Lung microvascular endothelial cell (primary cell): ENCODE data around the gene GNAI2. TPM values are rescaled to one million over a fixed set of nuclear protein-coding genes. Genes with fewer than 3 reads are reported as not detected.
"Not testable (repeated sequence)": the region's sequence is repeated elsewhere in the genome, so short reads cannot be mapped to it uniquely, and the experiment has no call there.

Experiments used
- DNase-seq, 2 donors: peaks; one replicate each; pipeline versions ENCODE4 v3.0.0 to v3.0.0-alpha.2; 2010; ENCODE audit warnings: low read depth in 2 of 2
- total RNA-seq: library from RNA; depleted of rRNA; stranded (reverse); fragments of >200 nt; gene quantifications from 2 replicates; pipeline ENCODE4 v1.2.1, GENCODE V29; 2014

GNAI2 gene
- total RNA-seq, 1 donor from 2014 or later = 488 TPM

- peak in 1 of 2 donors; percentile 38 for DNase-seq
Observed at GRCh38 chr3:50204804-50205412, 31.1 kb upstream of the GNAI2 start, which contains the start of gene SLC38A3. Gene SLC38A3 (plus strand): TSS chr3:50205271. CDS start chr3:50214200, 8,929 bp downstream.

GRCh38 chr3:50205413-50206276 is 30.4 kb upstream of the GNAI2 start:
- DNase-seq = peak in 1 of 2 donors; percentile 21

GRCh38 chr3:50207359-50208042 is 28.5 kb upstream of the GNAI2 start:
- no peak for DNase-seq

- no peak for DNase-seq
Observed at GRCh38 chr3:50208677-50209344, 27.2 kb upstream of the GNAI2 start.

- DNase-seq = no peak
Observed at GRCh38 chr3:50210176-50210509, 25.9 kb upstream of the GNAI2 start.

GRCh38 chr3:50210510-50211367 is 25.3 kb upstream of the GNAI2 start:
- DNase-seq = no peak

- not testable (repeated sequence) for DNase-seq
Observed at GRCh38 chr3:50211368-50211717, 24.7 kb upstream of the GNAI2 start.

- no peak for DNase-seq
Observed at GRCh38 chr3:50211930-50212329, 24.1 kb upstream of the GNAI2 start.

GRCh38 chr3:50212502-50212901 is 23.5 kb upstream of the GNAI2 start:
- no peak for DNase-seq

- no peak for DNase-seq
Observed at GRCh38 chr3:50212971-50213370, 23.0 kb upstream of the GNAI2 start.

GRCh38 chr3:50213373-50213772 is 22.6 kb upstream of the GNAI2 start:
- no peak for DNase-seq

GRCh38 chr3:50214824-50215223 is 21.2 kb upstream of the GNAI2 start:
- DNase-seq = no peak

- no peak for DNase-seq
Observed at GRCh38 chr3:50215529-50215928, 20.5 kb upstream of the GNAI2 start.

- DNase-seq = no peak
Observed at GRCh38 chr3:50217681-50218080, 18.3 kb upstream of the GNAI2 start.

GRCh38 chr3:50218448-50218847 is 17.6 kb upstream of the GNAI2 start:
- no peak for DNase-seq

GRCh38 chr3:50219285-50219684 is 16.7 kb upstream of the GNAI2 start:
- no peak for DNase-seq

GRCh38 chr3:50220109-50220508 is 15.9 kb upstream of the GNAI2 start:
- DNase-seq = no peak

GRCh38 chr3:50221051-50221410 is 15.0 kb upstream of the GNAI2 start:
- no peak for DNase-seq

GRCh38 chr3:50221411-50222168 is 14.4 kb upstream of the GNAI2 start:
- no peak for DNase-seq

- no peak for DNase-seq
Observed at GRCh38 chr3:50222169-50222528, 13.9 kb upstream of the GNAI2 start.
